Measurements from ENCODE around the gene TMEM74B.

Gene TMEM74B

DNA sequence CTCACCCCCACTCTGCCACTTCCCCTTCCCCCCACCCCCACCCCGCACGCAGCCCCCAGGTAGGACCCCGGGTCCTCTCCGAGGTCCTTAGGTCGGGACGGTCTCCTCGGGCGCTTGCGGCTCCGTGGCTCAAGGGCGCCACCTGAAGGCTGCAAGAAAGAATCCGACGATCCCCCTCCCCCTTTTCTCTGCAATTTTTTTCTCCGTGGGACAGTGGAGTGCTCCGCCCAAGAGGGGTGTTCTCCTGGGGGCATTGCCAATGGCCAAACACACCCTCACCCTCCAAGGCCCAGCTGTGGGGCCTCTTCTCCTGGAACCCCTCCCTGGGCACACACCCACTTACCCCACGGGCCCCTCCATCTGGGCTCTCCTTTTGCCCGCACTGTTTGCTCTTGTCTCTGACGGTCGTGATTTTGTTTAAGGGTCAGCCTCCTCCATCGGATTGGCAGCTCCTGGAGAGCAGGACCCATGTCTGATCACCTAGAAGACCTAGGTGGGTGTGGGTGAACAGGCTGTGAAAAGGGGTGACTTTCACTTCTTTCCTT is 1.1 kb upstream of the TMEM74B start (continued):
- TF ChIP-seq ZBTB17 (tag by site-specific recombination; IDR thresholded peaks at IDR 0.05) (0 out of 2 replicates have a peak, but pooled peaks have one; percentile 19), SP3 (tag by site-specific recombination; IDR thresholded peaks at IDR 0.05) (peak; percentile 62), ZNF398 (tag by site-specific recombination; IDR thresholded peaks at IDR 0.05) (0 out of 2 replicates have a peak, but pooled peaks have one; percentile 1), REST (tag by site-specific recombination; IDR thresholded peaks at IDR 0.05) (no peak)
- TF ChIP-seq, protein P1, sequence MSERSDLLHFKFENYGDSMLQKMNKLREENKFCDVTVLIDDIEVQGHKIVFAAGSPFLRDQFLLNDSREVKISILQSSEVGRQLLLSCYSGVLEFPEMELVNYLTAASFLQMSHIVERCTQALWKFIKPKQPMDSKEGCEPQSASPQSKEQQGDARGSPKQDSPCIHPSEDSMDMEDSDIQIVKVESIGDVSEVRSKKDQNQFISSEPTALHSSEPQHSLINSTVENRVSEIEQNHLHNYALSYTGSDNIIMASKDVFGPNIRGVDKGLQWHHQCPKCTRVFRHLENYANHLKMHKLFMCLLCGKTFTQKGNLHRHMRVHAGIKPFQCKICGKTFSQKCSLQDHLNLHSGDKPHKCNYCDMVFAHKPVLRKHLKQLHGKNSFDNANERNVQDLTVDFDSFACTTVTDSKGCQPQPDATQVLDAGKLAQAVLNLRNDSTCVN (tag by site-specific recombination; optimal IDR thresholded peaks at IDR 0.05), result peak; percentile 4

GRCh38 chr20:1185316-1185741 is 548 bp upstream of the TMEM74B start:
- ChIA-PET CTCF (interaction anchor here (0.6 to 3.4 kb wide), 4 partner anchors 11 to 397 kb away, joined by 3 to 21 read pairs (median 4); no protein-coding TSS in a partner anchor), POLR2A (interaction anchor here (1.0 kb wide), 1 partner anchor 39 kb away, joined by 4 read pairs; no protein-coding TSS in a partner anchor)
- Histone ChIP-seq H3K4me3 (ENCODE audit: low read depth, low read length) (peak overlapping the region; percentile 46), H3K9me3 (ENCODE audit: control insufficient read depth, insufficient read depth, low read depth, low read length) (no peaks in the 10 kb centered on the region), H3K36me3 (ENCODE audit: control insufficient read depth in 2 of 2, insufficient read depth in 1 of 2, low read length in 2 of 2) (peaks cover 0 to 12% of the 10 kb centered on the region in 2 experiments; a peak in 1 of 3 replicates), H3K4me1 (ENCODE audit: control insufficient read depth, insufficient read depth, low read length) (no peaks in the 10 kb centered on the region), H3K27ac (ENCODE audit: extremely low read depth, low read depth, low read length) (no peak overlapping the region; the same call in 1 of the 2 replicates)
- TF ChIP-seq ZNF398 (tag by site-specific recombination; IDR thresholded peaks at IDR 0.05), result peak; percentile 69
- TF ChIP-seq ZNF785 (tag by site-specific recombination; IDR thresholded peaks at IDR 0.05), result no peak
- TF ChIP-seq, protein P1 (tag by site-specific recombination; optimal IDR thresholded peaks at IDR 0.05), result peak; percentile 14
- TF ChIP-seq, protein P2, sequence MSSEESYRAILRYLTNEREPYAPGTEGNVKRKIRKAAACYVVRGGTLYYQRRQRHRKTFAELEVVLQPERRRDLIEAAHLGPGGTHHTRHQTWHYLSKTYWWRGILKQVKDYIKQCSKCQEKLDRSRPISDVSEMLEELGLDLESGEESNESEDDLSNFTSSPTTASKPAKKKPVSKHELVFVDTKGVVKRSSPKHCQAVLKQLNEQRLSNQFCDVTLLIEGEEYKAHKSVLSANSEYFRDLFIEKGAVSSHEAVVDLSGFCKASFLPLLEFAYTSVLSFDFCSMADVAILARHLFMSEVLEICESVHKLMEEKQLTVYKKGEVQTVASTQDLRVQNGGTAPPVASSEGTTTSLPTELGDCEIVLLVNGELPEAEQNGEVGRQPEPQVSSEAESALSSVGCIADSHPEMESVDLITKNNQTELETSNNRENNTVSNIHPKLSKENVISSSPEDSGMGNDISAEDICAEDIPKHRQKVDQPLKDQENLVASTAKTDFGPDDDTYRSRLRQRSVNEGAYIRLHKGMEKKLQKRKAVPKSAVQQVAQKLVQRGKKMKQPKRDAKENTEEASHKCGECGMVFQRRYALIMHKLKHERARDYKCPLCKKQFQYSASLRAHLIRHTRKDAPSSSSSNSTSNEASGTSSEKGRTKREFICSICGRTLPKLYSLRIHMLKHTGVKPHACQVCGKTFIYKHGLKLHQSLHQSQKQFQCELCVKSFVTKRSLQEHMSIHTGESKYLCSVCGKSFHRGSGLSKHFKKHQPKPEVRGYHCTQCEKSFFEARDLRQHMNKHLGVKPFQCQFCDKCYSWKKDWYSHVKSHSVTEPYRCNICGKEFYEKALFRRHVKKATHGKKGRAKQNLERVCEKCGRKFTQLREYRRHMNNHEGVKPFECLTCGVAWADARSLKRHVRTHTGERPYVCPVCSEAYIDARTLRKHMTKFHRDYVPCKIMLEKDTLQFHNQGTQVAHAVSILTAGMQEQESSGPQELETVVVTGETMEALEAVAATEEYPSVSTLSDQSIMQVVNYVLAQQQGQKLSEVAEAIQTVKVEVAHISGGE (tag by site-specific recombination; conservative IDR thresholded peaks at IDR 0.05; ENCODE audit: low read depth), result no peak
